K562 (cell line): ENCODE measurements around the gene UBL5. TPM values are rescaled to one million over a fixed set of nuclear protein-coding genes. Genes with fewer than 3 reads are reported as not detected.

Source experiments
- ATAC-seq: fragments of 200-7000 bp; cut with Tn5 transposase; 3 replicates; pipeline ENCODE4 v1.9.1; 2020; ENCODE audit warnings: moderate library complexity
- BruUV-seq: library from RNA; stranded (reverse); fragments of 400-500 nt; replicated peaks from 2 replicates; lab custom pipeline; 2021; lab: Mats Ljungman, UMichigan
- CTCF ChIA-PET: fragments of 300-600 bp; formaldehyde crosslinking; extraction: SDS; loops from one replicate; lab custom pipeline; 2021; ENCODE audit warnings: low intra/inter-chr PET ratio; lab: Yijun Ruan, JAX
- POLR2A ChIA-PET: fragments of 300-600, 350-650 bp; sonication (Branson Sonifier 250); formaldehyde crosslinking; extraction: SDS; loops from one replicate; lab custom pipeline; 2021; ENCODE audit warnings: antibody characterized with exemption, inconsistent platforms; lab: Yijun Ruan, JAX
- DNase-seq, 4 experiments: peaks; one replicate each; pipeline versions ENCODE4 v3.0.0 to v3.0.0-alpha.2; 2011 to 2018; ENCODE audit warnings: low spot score in 3 of 4, mixed read lengths in 3 of 4; ENCODE audit errors: extremely low read depth in 1 of 4
- FAIRE-seq: peaks from 2 replicates; lab custom pipeline; 2011; peaks lifted over from hg19 to GRCh38; lab: Jason Lieb, UNC
- H2AFZ ChIP-seq: 2 replicates; pipeline ENCODE4 v1.6.0; 2011; ENCODE audit warnings: low read depth, low read length, control low read depth, inconsistent platforms
- H3K27ac ChIP-seq: fragments of 200-600 bp; 3 replicates; pipeline ENCODE4 v1.8.0; 2011; ENCODE audit warnings: low read depth, mild to moderate bottlenecking, control low read depth, inconsistent platforms, low read length, moderate library complexity, mixed read lengths; ENCODE audit errors: extremely low read depth
- H3K27me3 ChIP-seq, 2 experiments: fragments of 300-600 bp in 1 of 2; 2 replicates in 1 of 2; 3 replicates in 1 of 2; pipeline versions ENCODE4 v1.6.0 to v1.8.0; 2011; ENCODE audit warnings: inconsistent platforms in 2 of 2, low read length in 2 of 2, mild to moderate bottlenecking in 1 of 2, mixed read lengths in 1 of 2, moderate library complexity in 1 of 2; ENCODE audit not compliant: control insufficient read depth in 2 of 2, insufficient read depth in 2 of 2
- H3K36me3 ChIP-seq: fragments of 300-600 bp; 3 replicates; pipeline ENCODE4 v1.8.0; 2011; ENCODE audit warnings: mild to moderate bottlenecking, low read length, inconsistent platforms; ENCODE audit not compliant: control insufficient read depth, insufficient read depth
- H3K4me1 ChIP-seq, 2 experiments: fragments of 200-600 bp in 1 of 2; replicated peaks in 1 of 2; 2 replicates in 1 of 2; 3 replicates in 1 of 2; pipeline versions ENCODE4 v1.5.1 to v1.8.0; 2011; ENCODE audit warnings: inconsistent platforms in 2 of 2, low read length in 2 of 2, mild to moderate bottlenecking in 1 of 2, mixed read lengths in 1 of 2, moderate library complexity in 1 of 2; ENCODE audit not compliant: control insufficient read depth in 2 of 2, insufficient read depth in 2 of 2
- H3K4me2 ChIP-seq: 2 replicates; pipeline ENCODE4 v1.6.1; 2011; ENCODE audit warnings: low read length, control low read depth, inconsistent platforms, mixed read lengths; ENCODE audit not compliant: insufficient read depth
- H3K4me3 ChIP-seq: fragments of 200-600 bp; sonication (generic), shearing (Covaris generic); 2 replicates; pipeline ENCODE4 v1.5.1; 2016; ENCODE audit warnings: control low read depth, inconsistent platforms
- H3K79me2 ChIP-seq: fragments of 200-600 bp; 3 replicates; pipeline ENCODE4 v1.8.0; 2011; ENCODE audit warnings: low read length, inconsistent platforms; ENCODE audit not compliant: control insufficient read depth, insufficient read depth
- H3K9ac ChIP-seq, 2 experiments: 2 replicates each; pipeline versions ENCODE4 v1.6.0 to v1.6.1; 2011; ENCODE audit warnings: low read depth in 2 of 2, low read length in 2 of 2, control low read depth in 1 of 2, inconsistent platforms in 1 of 2, mild to moderate bottlenecking in 1 of 2, mixed read lengths in 1 of 2; ENCODE audit not compliant: insufficient read depth in 1 of 2
- H3K9me1 ChIP-seq: one replicate; pipeline ENCODE4 v1.6.0; 2011; ENCODE audit warnings: inconsistent platforms, mild to moderate bottlenecking, low read length, moderate library complexity; ENCODE audit not compliant: control insufficient read depth, insufficient read depth
- H3K9me3 ChIP-seq: replicated peaks from 2 replicates; pipeline ENCODE4 v1.5.1; 2011; ENCODE audit warnings: low read depth, low read length, inconsistent platforms; ENCODE audit not compliant: control insufficient read depth, insufficient read depth
- H4K20me1 ChIP-seq: replicated peaks from 2 replicates; pipeline ENCODE4 v1.6.1; 2011; ENCODE audit warnings: low read length, inconsistent platforms, mixed read lengths; ENCODE audit not compliant: control insufficient read depth, insufficient read depth
- FOXA3 ChIP-seq, 2 experiments: fragments of 450-650 bp in 1 of 2; sonication (generic) in 1 of 2; formaldehyde crosslinking; IDR thresholded peaks in 1 of 2; conservative IDR thresholded peaks in 1 of 2; 2 replicates each; pipeline versions ENCODE4 v1.4.0 to v1.8.0; 2020 to 2022; ENCODE audit warnings: mild to moderate bottlenecking in 2 of 2, missing genetic modification reagents in 1 of 2
- PPARD ChIP-seq: fragments of 250-450 bp; sonication (Bioruptor Pico); IDR thresholded peaks from 2 replicates; pipeline ENCODE4 v1.8.0; 2022; ENCODE audit warnings: inconsistent platforms, mild to moderate bottlenecking, moderate library complexity
- RNF219 ChIP-seq: fragments of 250-450 bp; sonication (Bioruptor Pico); IDR thresholded peaks from 2 replicates; pipeline ENCODE4 v1.5.0; 2022; ENCODE audit warnings: mild to moderate bottlenecking
- ZBTB34 ChIP-seq: fragments of 250-450 bp; sonication (Bioruptor Pico); IDR thresholded peaks from 2 replicates; pipeline ENCODE4 v1.8.0; 2021; ENCODE audit warnings: mild to moderate bottlenecking, moderate library complexity
- ZNF277 ChIP-seq: fragments of 250-450 bp; sonication (Bioruptor Pico); IDR thresholded peaks from 2 replicates; pipeline ENCODE4 v1.8.0; 2022; ENCODE audit warnings: inconsistent platforms, mild to moderate bottlenecking, moderate library complexity, borderline replicate concordance
- WGBS: fragments of 100-300 bp; shearing (Covaris generic); methylation state at CpG from one replicate; pipeline ENCODE4 v1.1.6; 2016; ENCODE audit warnings: low coverage, mixed read lengths; ENCODE audit not compliant: insufficient coverage; ENCODE audit errors: missing lambda C conversion rate; 5-methylcytosine and 5-hydroxymethylcytosine counted together
- in situ Hi-C: fragments of 300-500 bp; cut with MboI; formaldehyde crosslinking; loops from 4 replicates; pipeline ENCODE4 v1.15.0; 2018; ENCODE audit warnings: inconsistent platforms, mixed read lengths
- intact Hi-C: fragments of 100-400 bp; cut with micrococcal nuclease; formaldehyde crosslinking; loops from 2 replicates; pipeline ENCODE4 v1.14.2; 2022
- polyA plus RNA-seq, 8 experiments: library from polyadenylated mRNA; depleted of rRNA in 4 of 8; stranded (reverse) in 5 of 8; unstranded in 3 of 8; fragments of >200 nt; fragmentation: Nextera tagmentation in 2 of 8; fragmentation: Illumina TruSeq in 1 of 8; extraction: Ambion mirVana in 2 of 8; extraction: Trizol in 1 of 8; gene quantifications; 2 replicates each; pipeline versions ENCODE4 v1.2.1 to v1.2.3, GENCODE V29; 2011 to 2014; ENCODE audit warnings: inconsistent platforms in 1 of 8, missing spikeins in 1 of 8
- total RNA-seq, 7 experiments: library from RNA; depleted of rRNA in 6 of 7; stranded (reverse); fragments of >200 nt in 6 of 7; fragmentation: Illumina TruSeq in 2 of 7; extraction: Trizol in 2 of 7; gene quantifications; 2 replicates each; pipeline versions ENCODE4 v1.2.1 to v1.2.3, GENCODE V29; 2011 to 2021; ENCODE audit warnings: low replicate concordance in 1 of 7

The UBL5 gene
- total and polyA plus RNA-seq, 9 of the 15 experiments (the other 6 are each of a cell fraction or from before 2014, with no cell fraction given), result 410 to 1,266 (median 613) TPM

GRCh38 chr19:9875796-9876195, 48.1 kb downstream of the UBL5 start:
- ChIA-PET POLR2A (interaction anchor here (0.6 to 1.5 kb wide), 5 partner anchors 10 to 376 kb away, joined by 3 to 4 read pairs (median 3); no protein-coding TSS in a partner anchor), CTCF (interaction anchor here (0.6 kb wide), 1 partner anchor 44 kb away, joined by 3 read pairs; no protein-coding TSS in a partner anchor)
- WGBS, result 27% methylated on average over 5 of the region's 5 CpGs
- BruUV-seq, result no TSS peak
- Histone ChIP-seq H4K20me1 (no peaks in the 10 kb centered on the region), H3K9me1 (no peaks in the 10 kb centered on the region), H3K27ac (no peak overlapping the region), H3K9ac (no peak overlapping the region), H3K4me1 (no peaks in the 10 kb centered on the region; a peak in 1 of 5 replicates), H3K9me3 (no peaks in the 10 kb centered on the region), H3K27me3 (peaks cover 0 to 27% of the 10 kb centered on the region in 2 experiments; a peak in 2 of 5 replicates), H3K4me3 (no peak overlapping the region), H3K79me2 (no peaks in the 10 kb centered on the region), H3K4me2 (no peak overlapping the region), H2AFZ (no peak overlapping the region), H3K36me3 (no peaks in the 10 kb centered on the region)
- no peak for ATAC-seq
- no peak for TF ChIP-seq FOXA3 (CRISPR knock-in tag; conservative IDR thresholded peaks at IDR 0.05 in 1 of 2, IDR thresholded peaks at IDR 0.05 in 1 of 2)
- TF ChIP-seq RNF219 (CRISPR knock-in tag), result no peak
- no peak for TF ChIP-seq PPARD (CRISPR knock-in tag)
- no peak for TF ChIP-seq ZBTB34 (CRISPR knock-in tag)
- no peak for TF ChIP-seq ZNF277 (CRISPR knock-in tag)
- DNase-seq, result no peak
- intact Hi-C loops (no loop called here), in situ Hi-C loops (no loop called here)
- no peak for FAIRE-seq
